Neural cell (in vitro differentiated cells): Measurements from ENCODE around the gene SLC25A39.

Experiments used
- CTCF ChIP-seq: fragments of 450-650 bp; IDR thresholded peaks from 2 replicates; pipeline ENCODE4 v1.5.1; 2014; ENCODE audit warnings: antibody characterized with exemption, mild to moderate bottlenecking, moderate library complexity; ENCODE audit not compliant: poor library complexity, severe bottlenecking
- EZH2 ChIP-seq: fragments of 200-600, 300-800 bp; shearing (Covaris generic), sonication (generic); IDR thresholded peaks from 2 replicates; pipeline ENCODE4 v1.6.1; 2014; ENCODE audit warnings: antibody characterized with exemption, low read length, borderline replicate concordance, mild to moderate bottlenecking; ENCODE audit not compliant: insufficient read depth, poor library complexity, severe bottlenecking
- POLR2AphosphoS5 ChIP-seq: IDR thresholded peaks from 2 replicates; pipeline ENCODE4 v1.6.1; 2012

- no peak for TF ChIP-seq EZH2
- TF ChIP-seq CTCF, result no peak
- TF ChIP-seq POLR2AphosphoS5, result no peak
These were observed 7.1 kb downstream of the SLC25A39 start for GRCh38 chr17:44317545-44317944.
